Fibroblast of lung (primary cell): ENCODE measurements around the gene PRRG3. TPM values are rescaled to one million over a fixed set of nuclear protein-coding genes. Genes with fewer than 3 reads are reported as not detected.
"Not testable (repeated sequence)": the region's sequence is repeated elsewhere in the genome, so short reads cannot be mapped to it uniquely, and the experiment has no call there.

ENCODE experiments used
- DNase-seq, 2 donors: peaks; one replicate each; pipeline versions ENCODE4 v3.0.0 to v3.0.0-alpha.2; 2010; ENCODE audit warnings: low read depth in 2 of 2
- H2AFZ ChIP-seq: 2 replicates; pipeline ENCODE4 v1.5.1; 2012; ENCODE audit warnings: low read length, control low read depth, inconsistent platforms
- H3K27ac ChIP-seq: 2 replicates; pipeline ENCODE4 v1.5.1; 2011; ENCODE audit warnings: low read length, control low read depth; ENCODE audit not compliant: insufficient read depth
- H3K27me3 ChIP-seq: 2 replicates; pipeline ENCODE4 v1.5.1; 2011; ENCODE audit warnings: mild to moderate bottlenecking, low read length; ENCODE audit not compliant: control insufficient read depth, insufficient read depth
- H3K36me3 ChIP-seq: 2 replicates; pipeline ENCODE4 v1.5.1; 2011; ENCODE audit warnings: low read length; ENCODE audit not compliant: control insufficient read depth, insufficient read depth
- H3K4me1 ChIP-seq: 2 replicates; pipeline ENCODE4 v1.5.1; 2011; ENCODE audit warnings: low read length; ENCODE audit not compliant: control insufficient read depth, insufficient read depth; ENCODE audit errors: extremely low read depth
- H3K4me2 ChIP-seq: 2 replicates; pipeline ENCODE4 v1.5.1; 2011; ENCODE audit warnings: low read length, control low read depth; ENCODE audit not compliant: insufficient read depth; ENCODE audit errors: extremely low read depth
- H3K4me3 ChIP-seq, 4 experiments: fragments of 200-600 bp in 1 of 4; sonication (generic) in 1 of 4; replicated peaks in 1 of 4; 2 replicates each; pipeline ENCODE4 v1.5.1; 2011 to 2016; ENCODE audit warnings: low read length in 4 of 4, low read depth in 3 of 4, mild to moderate bottlenecking in 3 of 4, control low read depth in 2 of 4, inconsistent platforms in 1 of 4, mixed read lengths in 1 of 4; ENCODE audit not compliant: insufficient read depth in 1 of 4; ENCODE audit errors: control extremely low read depth in 1 of 4
- H3K79me2 ChIP-seq: 2 replicates; pipeline ENCODE4 v1.5.1; 2012; ENCODE audit warnings: mild to moderate bottlenecking, low read length, inconsistent platforms; ENCODE audit not compliant: control insufficient read depth, insufficient read depth
- H3K9ac ChIP-seq: 2 replicates; pipeline ENCODE4 v1.5.1; 2011; ENCODE audit warnings: mild to moderate bottlenecking, low read length, control low read depth; ENCODE audit not compliant: insufficient read depth
- H3K9me3 ChIP-seq: 2 replicates; pipeline ENCODE4 v1.5.1; 2012; ENCODE audit warnings: low read depth, low read length; ENCODE audit not compliant: control insufficient read depth, insufficient read depth
- H4K20me1 ChIP-seq: 2 replicates; pipeline ENCODE4 v1.5.1; 2011; ENCODE audit warnings: low read length; ENCODE audit not compliant: control insufficient read depth, insufficient read depth; ENCODE audit errors: extremely low read depth
- EZH2 ChIP-seq: IDR thresholded peaks from 2 replicates; pipeline ENCODE4 v1.5.1; 2012; ENCODE audit warnings: low read length, control low read depth, mild to moderate bottlenecking; ENCODE audit errors: missing control alignments
- polyA plus RNA-seq, 2 donors: library from polyadenylated mRNA; depleted of rRNA in 1 of 2; stranded (reverse) in 1 of 2; unstranded in 1 of 2; fragments of >200 nt; gene quantifications; 2 replicates each; pipeline ENCODE4 v1.2.1, GENCODE V29; 2011 to 2012; ENCODE audit warnings: missing spikeins in 1 of 2
- total RNA-seq: library from RNA; depleted of rRNA; stranded (reverse); fragments of >200 nt; gene quantifications from 2 replicates; pipeline ENCODE4 v1.2.1, GENCODE V29; 2014
- TF ChIP-seq, protein P1 (sequence below), 2 donors: IDR thresholded peaks in 1 of 2; conservative IDR thresholded peaks in 1 of 2; 1 replicate in 1 of 2; 2 replicates in 1 of 2; pipeline ENCODE4 v1.5.1; 2011 to 2012; ENCODE audit warnings: low read length in 2 of 2, control low read depth in 1 of 2, inconsistent platforms in 1 of 2, low read depth in 1 of 2, mild to moderate bottlenecking in 1 of 2

PRRG3 gene
- total and polyA plus RNA-seq, 2 donors (not counting 1 experiment from before 2014, with no cell fraction given) = 0.66 TPM; not detected in 1

- Histone ChIP-seq H3K9ac (no peak overlapping the region), H3K4me1 (no peaks in the 10 kb centered on the region), H3K4me3 (no peak overlapping the region), H2AFZ (no peak overlapping the region), H3K9me3 (no peaks in the 10 kb centered on the region), H4K20me1 (no peaks in the 10 kb centered on the region), H3K36me3 (no peaks in the 10 kb centered on the region), H3K27ac (no peak overlapping the region), H3K4me2 (no peak overlapping the region), H3K27me3 (no peaks in the 10 kb centered on the region), H3K79me2 (no peaks in the 10 kb centered on the region)
- no peak for DNase-seq
- TF ChIP-seq, protein P1, sequence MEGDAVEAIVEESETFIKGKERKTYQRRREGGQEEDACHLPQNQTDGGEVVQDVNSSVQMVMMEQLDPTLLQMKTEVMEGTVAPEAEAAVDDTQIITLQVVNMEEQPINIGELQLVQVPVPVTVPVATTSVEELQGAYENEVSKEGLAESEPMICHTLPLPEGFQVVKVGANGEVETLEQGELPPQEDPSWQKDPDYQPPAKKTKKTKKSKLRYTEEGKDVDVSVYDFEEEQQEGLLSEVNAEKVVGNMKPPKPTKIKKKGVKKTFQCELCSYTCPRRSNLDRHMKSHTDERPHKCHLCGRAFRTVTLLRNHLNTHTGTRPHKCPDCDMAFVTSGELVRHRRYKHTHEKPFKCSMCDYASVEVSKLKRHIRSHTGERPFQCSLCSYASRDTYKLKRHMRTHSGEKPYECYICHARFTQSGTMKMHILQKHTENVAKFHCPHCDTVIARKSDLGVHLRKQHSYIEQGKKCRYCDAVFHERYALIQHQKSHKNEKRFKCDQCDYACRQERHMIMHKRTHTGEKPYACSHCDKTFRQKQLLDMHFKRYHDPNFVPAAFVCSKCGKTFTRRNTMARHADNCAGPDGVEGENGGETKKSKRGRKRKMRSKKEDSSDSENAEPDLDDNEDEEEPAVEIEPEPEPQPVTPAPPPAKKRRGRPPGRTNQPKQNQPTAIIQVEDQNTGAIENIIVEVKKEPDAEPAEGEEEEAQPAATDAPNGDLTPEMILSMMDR (conservative IDR thresholded peaks at IDR 0.05 in 1 of 2, IDR thresholded peaks at IDR 0.05 in 1 of 2; ENCODE audit: low read depth in 1 of 2, low read length in 2 of 2) = no peak
- TF ChIP-seq EZH2 = no peak
These were observed 504 bp downstream of the PRRG3 start for GRCh38 chrX:151695583-151696340.

- not testable (repeated sequence) for H3K4me2 ChIP-seq, H3K4me3 ChIP-seq, H3K36me3 ChIP-seq, H3K27me3 ChIP-seq, H3K4me1 ChIP-seq, DNase-seq, H3K9me3 ChIP-seq, H3K27ac ChIP-seq, H3K79me2 ChIP-seq, H3K9ac ChIP-seq, H2AFZ ChIP-seq, H4K20me1 ChIP-seq
These were observed 1.8 kb downstream of the PRRG3 start for GRCh38 chrX:151697082-151697481.

- peak in 1 of 2 donors; percentile 67 for DNase-seq
- Histone ChIP-seq H3K4me1 (no peaks in the 10 kb centered on the region), H3K27me3 (no peaks in the 10 kb centered on the region), H4K20me1 (no peaks in the 10 kb centered on the region), H3K79me2 (no peaks in the 10 kb centered on the region), H3K36me3 (no peaks in the 10 kb centered on the region), H2AFZ (no peak overlapping the region), H3K9me3 (no peaks in the 10 kb centered on the region), H3K9ac (no peak overlapping the region), H3K27ac (no peak overlapping the region), H3K4me3 (no peak overlapping the region), H3K4me2 (no peak overlapping the region)
- no peak for TF ChIP-seq EZH2
- TF ChIP-seq, protein P1 (conservative IDR thresholded peaks at IDR 0.05 in 1 of 2, IDR thresholded peaks at IDR 0.05 in 1 of 2; ENCODE audit: low read depth in 1 of 2, low read length in 2 of 2) = no peak
These were observed 2.3 kb downstream of the PRRG3 start for GRCh38 chrX:151697522-151697921.
